Caco-2 (cell line): ENCODE results near the gene CLSTN2. TPM values are rescaled to one million over a fixed set of nuclear protein-coding genes. Genes with fewer than 3 reads are reported as not detected.

Experiments used
- BruUV-seq: library from RNA; stranded (reverse); fragments of 400-500 nt; replicated peaks from 2 replicates; lab custom pipeline; 2021; lab: Mats Ljungman, UMichigan
- CTCF ChIA-PET: fragments of 300-600 bp; sonication (Branson Sonifier 250); formaldehyde crosslinking; loops from one replicate; lab custom pipeline; 2022; ENCODE audit warnings: antibody characterized with exemption; lab: Charles Lee
- POLR2A ChIA-PET: fragments of 300-600 bp; sonication (Branson Sonifier 250); formaldehyde crosslinking; loops from one replicate; lab custom pipeline; 2022; ENCODE audit warnings: antibody characterized with exemption; lab: Charles Lee
- DNase-seq, 2 experiments: peaks; one replicate each; pipeline versions ENCODE4 v3.0.0 to v3.0.0-alpha.2; 2020 to 2022
- H3K27me3 ChIP-seq: replicated peaks from 2 replicates; pipeline ENCODE4 v1.6.0; 2011; ENCODE audit warnings: low read length; ENCODE audit not compliant: control insufficient read depth, insufficient read depth
- H3K36me3 ChIP-seq: 2 replicates; pipeline ENCODE4 v1.5.1; 2011; ENCODE audit warnings: low read length; ENCODE audit not compliant: control insufficient read depth, insufficient read depth
- H3K4me1 ChIP-seq: fragments of 250-450 bp; sonication (Bioruptor Pico); 2 replicates; pipeline ENCODE4 v1.5.1; 2020; ENCODE audit warnings: mild to moderate bottlenecking
- H3K4me3 ChIP-seq: 2 replicates; pipeline ENCODE4 v1.5.1; 2011; ENCODE audit warnings: low read depth, mild to moderate bottlenecking, control low read depth, low read length
- H3K9me3 ChIP-seq: fragments of 250-450 bp; sonication (Bioruptor Pico); 2 replicates; pipeline ENCODE4 v1.5.1; 2020; ENCODE audit warnings: mild to moderate bottlenecking, moderate library complexity
- H3K27ac Mint-ChIP-seq: one replicate; pipeline ENCODE4 v1.8.0; 2022; ENCODE audit warnings: mixed read lengths; ENCODE audit not compliant: unreplicated experiment
- H3K27me3 Mint-ChIP-seq: one replicate; pipeline ENCODE4 v1.8.0; 2022; ENCODE audit warnings: mixed read lengths; ENCODE audit not compliant: insufficient read depth, unreplicated experiment
- H3K36me3 Mint-ChIP-seq: one replicate; pipeline ENCODE4 v1.8.0; 2022; ENCODE audit warnings: mild to moderate bottlenecking, mixed read lengths; ENCODE audit not compliant: insufficient read depth, unreplicated experiment
- H3K4me1 Mint-ChIP-seq: one replicate; pipeline ENCODE4 v1.8.0; 2022; ENCODE audit warnings: low read depth, mixed read lengths; ENCODE audit not compliant: unreplicated experiment
- H3K4me3 Mint-ChIP-seq: one replicate; pipeline ENCODE4 v1.8.0; 2022; ENCODE audit warnings: mild to moderate bottlenecking, moderate library complexity, mixed read lengths; ENCODE audit not compliant: unreplicated experiment
- H3K9me3 Mint-ChIP-seq: one replicate; pipeline ENCODE4 v1.8.0; 2022; ENCODE audit warnings: mixed read lengths; ENCODE audit not compliant: unreplicated experiment
- intact Hi-C: fragments of 100-400 bp; cut with micrococcal nuclease; formaldehyde crosslinking; loops from one replicate; pipeline ENCODE4 v1.10.0; 2022; ENCODE audit not compliant: unreplicated experiment
- total RNA-seq: library from RNA; stranded (reverse); gene quantifications from 2 replicates; pipeline ENCODE4 v1.2.3, GENCODE V29; 2022
- TF ChIP-seq, protein P1 (sequence below), 2 experiments: fragments of 200-600 bp in 1 of 2; IDR thresholded peaks; 1 replicate in 1 of 2; 2 replicates in 1 of 2; pipeline versions ENCODE4 v1.5.1 to v1.8.0; 2011 to 2022; ENCODE audit warnings: antibody characterized with exemption in 1 of 2, control low read depth in 1 of 2, inconsistent platforms in 1 of 2, low read depth in 1 of 2, low read length in 1 of 2, mild to moderate bottlenecking in 1 of 2, moderate library complexity in 1 of 2; ENCODE audit not compliant: insufficient read depth in 1 of 2, severe bottlenecking in 1 of 2, unreplicated experiment in 1 of 2

CLSTN2 gene
- total RNA-seq, 1 experiment from 2014 or later: 26.1 TPM

DNA sequence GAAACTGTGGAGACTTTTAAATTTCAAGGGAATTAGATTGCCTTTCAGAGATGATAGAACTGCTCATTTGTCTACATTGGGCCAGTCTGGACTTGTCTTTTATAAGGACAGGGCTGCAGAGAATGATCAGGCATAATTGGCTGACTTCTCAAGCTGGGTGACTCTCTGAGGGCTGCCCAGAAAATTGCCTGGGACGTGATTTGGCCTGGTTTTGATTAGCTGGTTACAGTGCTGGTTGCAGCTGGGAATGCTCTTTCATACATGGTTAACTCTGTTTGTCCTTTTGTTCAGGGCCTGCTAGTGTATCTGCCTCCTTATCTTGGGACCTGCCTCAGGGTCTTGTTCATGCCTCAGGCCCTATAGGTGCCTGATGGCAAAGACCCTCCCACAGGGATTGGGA, 245.6 kb downstream of the CLSTN2 start:
- Histone ChIP-seq H3K36me3 (no peaks in the 10 kb centered on the region), H3K4me1 (no peaks in the 10 kb centered on the region), H3K9me3 (no peaks in the 10 kb centered on the region), H3K27me3 (no peaks in the 10 kb centered on the region), H3K4me3 (no peak overlapping the region)
- POLR2A ChIA-PET: no interaction called here
- H3K27ac Mint-ChIP-seq: no peak overlapping the region
- no TSS peak for BruUV-seq
- no peaks in the 10 kb centered on the region for H3K4me1 Mint-ChIP-seq
- H3K4me3 Mint-ChIP-seq: no peak overlapping the region
- no peaks in the 10 kb centered on the region for H3K9me3 Mint-ChIP-seq
- TF ChIP-seq, protein P1, sequence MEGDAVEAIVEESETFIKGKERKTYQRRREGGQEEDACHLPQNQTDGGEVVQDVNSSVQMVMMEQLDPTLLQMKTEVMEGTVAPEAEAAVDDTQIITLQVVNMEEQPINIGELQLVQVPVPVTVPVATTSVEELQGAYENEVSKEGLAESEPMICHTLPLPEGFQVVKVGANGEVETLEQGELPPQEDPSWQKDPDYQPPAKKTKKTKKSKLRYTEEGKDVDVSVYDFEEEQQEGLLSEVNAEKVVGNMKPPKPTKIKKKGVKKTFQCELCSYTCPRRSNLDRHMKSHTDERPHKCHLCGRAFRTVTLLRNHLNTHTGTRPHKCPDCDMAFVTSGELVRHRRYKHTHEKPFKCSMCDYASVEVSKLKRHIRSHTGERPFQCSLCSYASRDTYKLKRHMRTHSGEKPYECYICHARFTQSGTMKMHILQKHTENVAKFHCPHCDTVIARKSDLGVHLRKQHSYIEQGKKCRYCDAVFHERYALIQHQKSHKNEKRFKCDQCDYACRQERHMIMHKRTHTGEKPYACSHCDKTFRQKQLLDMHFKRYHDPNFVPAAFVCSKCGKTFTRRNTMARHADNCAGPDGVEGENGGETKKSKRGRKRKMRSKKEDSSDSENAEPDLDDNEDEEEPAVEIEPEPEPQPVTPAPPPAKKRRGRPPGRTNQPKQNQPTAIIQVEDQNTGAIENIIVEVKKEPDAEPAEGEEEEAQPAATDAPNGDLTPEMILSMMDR (IDR thresholded peaks at IDR 0.05; ENCODE audit: insufficient read depth in 1 of 2, low read depth in 1 of 2, low read length in 1 of 2, severe bottlenecking in 1 of 2, unreplicated experiment in 1 of 2): no peak
- no peaks in the 10 kb centered on the region for H3K27me3 Mint-ChIP-seq
- intact Hi-C loops: no loop called here
- CTCF ChIA-PET: no interaction called here
- no peak for DNase-seq
- no peaks in the 10 kb centered on the region for H3K36me3 Mint-ChIP-seq

DNA sequence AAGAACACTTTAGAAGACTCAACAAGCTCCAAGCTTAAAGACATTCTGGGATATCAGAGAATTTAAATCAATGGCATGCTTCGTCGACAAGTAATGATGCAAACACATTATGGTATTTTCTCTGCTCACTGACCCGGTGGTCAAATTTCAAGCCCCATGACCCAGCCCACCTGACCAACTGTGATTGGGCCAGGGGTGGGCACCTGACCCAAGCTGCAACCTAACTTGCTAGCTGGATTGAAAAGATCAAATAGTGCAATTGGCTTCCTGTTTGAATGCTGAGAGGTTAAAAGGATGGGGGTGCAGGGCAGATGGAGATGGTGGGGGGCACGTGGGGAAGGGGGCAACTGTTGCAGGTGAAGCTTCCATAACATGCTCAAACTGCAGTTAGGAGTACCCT, 250.4 kb downstream of the CLSTN2 start:
- Mint-ChIP-seq H3K36me3 (no peaks in the 10 kb centered on the region), H3K4me1 (no peaks in the 10 kb centered on the region), H3K4me3 (no peak overlapping the region), H3K27ac (no peak overlapping the region), H3K27me3 (no peaks in the 10 kb centered on the region), H3K9me3 (no peaks in the 10 kb centered on the region)
- DNase-seq: no peak
- POLR2A ChIA-PET: no interaction called here
- no peaks in the 10 kb centered on the region for H3K9me3 ChIP-seq
- TF ChIP-seq, protein P1 (IDR thresholded peaks at IDR 0.05; ENCODE audit: insufficient read depth in 1 of 2, low read depth in 1 of 2, low read length in 1 of 2, severe bottlenecking in 1 of 2, unreplicated experiment in 1 of 2): no peak
- no TSS peak for BruUV-seq
- H3K36me3 ChIP-seq: no peaks in the 10 kb centered on the region
- H3K27me3 ChIP-seq: no peaks in the 10 kb centered on the region
- no peaks in the 10 kb centered on the region for H3K4me1 ChIP-seq
- intact Hi-C loops: no loop called here
- CTCF ChIA-PET: no interaction called here
- no peak overlapping the region for H3K4me3 ChIP-seq

DNA sequence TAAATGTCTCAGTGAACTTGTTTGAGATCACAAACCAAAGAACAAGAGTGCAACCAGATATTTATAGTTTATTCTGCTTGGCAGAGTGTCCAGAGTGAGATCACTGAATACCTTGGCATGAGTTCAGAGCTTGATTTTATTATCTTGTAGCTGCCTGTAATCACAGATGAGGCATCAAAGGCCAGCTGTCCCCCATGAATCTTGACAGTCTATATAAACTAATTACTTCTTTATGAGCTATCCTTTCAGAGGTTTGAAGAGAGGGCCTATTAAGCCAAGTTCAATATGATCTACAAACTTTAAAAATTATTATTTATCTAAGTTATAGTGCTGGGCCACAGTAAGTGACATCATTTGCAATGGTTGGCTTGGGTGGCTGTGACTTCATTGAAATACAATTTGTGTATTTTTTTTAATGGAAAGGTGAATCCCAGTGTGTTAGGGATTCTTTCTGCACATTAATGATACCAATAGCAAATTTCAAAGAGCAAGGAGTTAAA, 251.5 kb downstream of the CLSTN2 start:
- H3K9me3 Mint-ChIP-seq: no peaks in the 10 kb centered on the region
- intact Hi-C loops: no loop called here
- H3K4me3 ChIP-seq: no peak overlapping the region
- no peaks in the 10 kb centered on the region for H3K36me3 Mint-ChIP-seq
- no peaks in the 10 kb centered on the region for H3K36me3 ChIP-seq
- no peak overlapping the region for H3K4me3 Mint-ChIP-seq
- no peaks in the 10 kb centered on the region for H3K4me1 Mint-ChIP-seq
- no peak overlapping the region for H3K27ac Mint-ChIP-seq
- ChIA-PET POLR2A (no interaction called here), CTCF (no interaction called here)
- no peaks in the 10 kb centered on the region for H3K9me3 ChIP-seq
- no peaks in the 10 kb centered on the region for H3K4me1 ChIP-seq
- BruUV-seq: no TSS peak
- H3K27me3 ChIP-seq: no peaks in the 10 kb centered on the region
- DNase-seq: no peak
- TF ChIP-seq, protein P1 (IDR thresholded peaks at IDR 0.05; ENCODE audit: insufficient read depth in 1 of 2, low read depth in 1 of 2, low read length in 1 of 2, severe bottlenecking in 1 of 2, unreplicated experiment in 1 of 2): no peak
- no peaks in the 10 kb centered on the region for H3K27me3 Mint-ChIP-seq
